Measurements from ENCODE around the gene SIPA1L3. TPM values are rescaled to one million over a fixed set of nuclear protein-coding genes. Genes with fewer than 3 reads are reported as not detected.

SIPA1L3 gene
- total RNA-seq, 4 donors from 2014 or later: 50.0 to 69.8 (median 53.6) TPM

DNA sequence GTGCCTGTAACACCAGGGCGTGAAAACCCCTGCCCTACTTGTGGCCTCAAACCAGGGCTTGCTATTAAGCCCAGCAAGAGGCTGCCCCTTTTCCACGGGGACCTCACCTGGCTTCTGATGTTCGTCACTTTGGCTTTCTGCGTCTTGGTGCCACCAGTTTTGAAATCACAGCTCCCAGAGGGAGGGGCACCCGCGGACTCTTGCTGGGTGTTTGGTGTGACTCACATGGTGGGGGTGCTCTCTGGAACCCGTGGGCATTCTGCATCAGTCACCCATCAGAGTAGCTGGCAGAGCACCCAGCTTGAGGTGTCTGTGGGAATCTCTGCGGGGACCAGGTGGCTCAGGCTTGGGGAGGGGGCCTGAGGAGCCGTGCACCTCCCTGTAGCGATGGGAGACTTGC lies 19.2 kb downstream of the SIPA1L3 start:
- TF ChIP-seq, protein P1, sequence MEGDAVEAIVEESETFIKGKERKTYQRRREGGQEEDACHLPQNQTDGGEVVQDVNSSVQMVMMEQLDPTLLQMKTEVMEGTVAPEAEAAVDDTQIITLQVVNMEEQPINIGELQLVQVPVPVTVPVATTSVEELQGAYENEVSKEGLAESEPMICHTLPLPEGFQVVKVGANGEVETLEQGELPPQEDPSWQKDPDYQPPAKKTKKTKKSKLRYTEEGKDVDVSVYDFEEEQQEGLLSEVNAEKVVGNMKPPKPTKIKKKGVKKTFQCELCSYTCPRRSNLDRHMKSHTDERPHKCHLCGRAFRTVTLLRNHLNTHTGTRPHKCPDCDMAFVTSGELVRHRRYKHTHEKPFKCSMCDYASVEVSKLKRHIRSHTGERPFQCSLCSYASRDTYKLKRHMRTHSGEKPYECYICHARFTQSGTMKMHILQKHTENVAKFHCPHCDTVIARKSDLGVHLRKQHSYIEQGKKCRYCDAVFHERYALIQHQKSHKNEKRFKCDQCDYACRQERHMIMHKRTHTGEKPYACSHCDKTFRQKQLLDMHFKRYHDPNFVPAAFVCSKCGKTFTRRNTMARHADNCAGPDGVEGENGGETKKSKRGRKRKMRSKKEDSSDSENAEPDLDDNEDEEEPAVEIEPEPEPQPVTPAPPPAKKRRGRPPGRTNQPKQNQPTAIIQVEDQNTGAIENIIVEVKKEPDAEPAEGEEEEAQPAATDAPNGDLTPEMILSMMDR (IDR thresholded peaks at IDR 0.05): no peak
- TF ChIP-seq POLR2A (IDR thresholded peaks at IDR 0.05): no peak
- no peak overlapping the region for H3K4me3 ChIP-seq (ENCODE audit: low read depth, poor library complexity, severe bottlenecking)
- intact Hi-C loops (cut with DNase I; ENCODE audit: low total_unique reads): no loop called here
- 82 to 87% methylated on average over 10 of the region's 10 CpGs for WGBS, 2 donors
- no peak for DNase-seq (ENCODE audit: low spot score in 2 of 2)

DNA sequence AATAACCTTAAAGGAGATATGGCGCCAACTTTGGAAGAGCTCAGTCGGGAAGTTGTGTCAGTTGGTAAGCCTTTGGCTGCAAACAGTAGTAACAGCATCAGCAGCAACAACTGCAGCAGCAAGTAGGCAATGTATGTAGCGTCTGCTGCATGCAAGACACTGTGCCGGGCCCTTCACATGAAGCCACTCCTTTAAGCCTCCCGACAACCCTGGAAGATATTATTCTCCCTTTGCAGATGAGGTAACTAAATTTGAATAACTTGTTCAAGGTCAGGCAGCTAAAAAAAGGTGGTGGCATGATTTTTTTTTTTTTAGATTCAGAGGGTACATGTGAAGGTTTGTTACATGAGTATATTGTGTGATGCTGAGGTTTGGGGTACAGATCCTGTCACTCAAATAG lies 19.7 kb downstream of the SIPA1L3 start:
- TF ChIP-seq, protein P1 (IDR thresholded peaks at IDR 0.05): no peak
- TF ChIP-seq POLR2A (IDR thresholded peaks at IDR 0.05): no peak

DNA sequence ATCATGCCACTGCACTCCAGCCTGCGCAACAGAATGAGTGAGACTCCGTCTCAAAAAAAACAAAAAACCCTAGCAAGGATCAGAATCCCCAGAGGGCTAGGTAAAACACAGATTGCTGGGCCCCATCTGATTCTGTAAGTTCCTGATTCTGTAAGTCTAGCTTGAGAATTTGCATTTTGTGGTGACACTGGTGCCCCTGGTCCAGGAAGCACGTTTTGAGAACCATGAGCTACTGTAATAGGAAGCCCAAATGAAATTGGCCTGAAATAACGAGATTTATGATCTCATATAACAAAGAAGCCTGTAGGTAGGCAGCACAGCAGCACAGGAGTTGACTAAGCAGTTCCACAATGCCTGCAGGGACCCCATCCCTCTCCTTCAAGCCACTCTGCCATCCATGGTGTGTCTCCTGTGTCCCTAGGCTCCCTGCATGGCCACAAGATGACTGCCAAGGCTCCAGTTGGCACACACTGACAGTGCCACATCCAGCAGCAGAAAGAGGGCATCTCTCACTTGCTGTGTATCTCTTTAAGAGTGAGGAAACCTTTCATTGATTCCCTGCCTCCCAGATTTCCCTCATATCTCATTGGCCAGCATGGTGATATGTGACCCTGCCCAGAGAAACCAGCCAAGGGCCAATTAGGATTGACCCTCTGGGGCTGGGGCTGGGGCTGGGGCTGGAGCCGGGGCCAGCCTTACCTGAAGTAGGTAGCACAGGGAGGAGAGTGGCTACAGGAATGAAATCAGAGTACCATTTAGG lies 21.7 kb downstream of the SIPA1L3 start:
- intact Hi-C loops (cut with DNase I; ENCODE audit: low total_unique reads): no loop called here

More for the DNA sequence above, 19.7 kb downstream of the SIPA1L3 start:
- intact Hi-C loops (cut with DNase I; ENCODE audit: low total_unique reads): no loop called here
- 74 to 77% methylated on average over 5 of the region's 5 CpGs for WGBS, 2 donors
- DNase-seq (ENCODE audit: low spot score in 2 of 2): no peak
- H3K4me3 ChIP-seq (ENCODE audit: low read depth, poor library complexity, severe bottlenecking): no peak overlapping the region

DNA sequence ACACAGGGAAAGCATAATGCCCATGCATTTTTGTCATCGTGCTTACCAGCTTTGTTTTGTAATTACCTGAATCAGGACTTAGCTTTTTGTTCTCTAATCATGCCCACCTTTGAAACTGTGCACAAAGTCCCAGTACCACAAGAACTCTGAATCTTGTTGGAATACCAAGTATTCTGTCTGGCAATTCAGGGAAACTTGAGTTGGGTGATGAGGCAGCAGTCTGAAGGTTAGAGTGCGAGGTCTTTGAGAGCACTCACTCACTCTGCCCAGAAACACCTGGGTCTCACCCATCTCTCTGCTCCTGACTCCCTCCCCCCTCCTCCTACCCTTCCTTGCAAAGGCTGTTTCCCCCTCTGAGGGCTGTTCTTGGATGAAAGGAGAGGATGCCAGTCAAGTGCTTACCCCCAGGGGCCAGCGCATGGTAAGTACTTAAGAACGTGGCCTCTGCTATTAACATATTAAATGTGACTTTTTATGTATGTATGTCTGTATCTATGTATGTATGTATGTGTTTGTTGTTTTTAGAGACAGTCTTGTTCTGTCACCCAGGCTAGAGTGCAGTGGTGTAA lies 22.4 kb downstream of the SIPA1L3 start:
- 88 to 89% methylated on average over 4 of the region's 4 CpGs for WGBS, 2 donors
- TF ChIP-seq, protein P1 (IDR thresholded peaks at IDR 0.05): no peak
- TF ChIP-seq POLR2A (IDR thresholded peaks at IDR 0.05): no peak
- H3K4me3 ChIP-seq (ENCODE audit: low read depth, poor library complexity, severe bottlenecking): no peak overlapping the region
- no peak for DNase-seq (ENCODE audit: low spot score in 2 of 2)
- intact Hi-C loops (cut with DNase I; ENCODE audit: low total_unique reads): no loop called here

More for the DNA sequence above, 21.7 kb downstream of the SIPA1L3 start:
- no peak overlapping the region for H3K4me3 ChIP-seq (ENCODE audit: low read depth, poor library complexity, severe bottlenecking)
- DNase-seq (ENCODE audit: low spot score in 2 of 2): no peak
- 68 to 74% methylated on average over 5 of the region's 5 CpGs for WGBS, 2 donors
- TF ChIP-seq, protein P1 (IDR thresholded peaks at IDR 0.05): no peak

DNA sequence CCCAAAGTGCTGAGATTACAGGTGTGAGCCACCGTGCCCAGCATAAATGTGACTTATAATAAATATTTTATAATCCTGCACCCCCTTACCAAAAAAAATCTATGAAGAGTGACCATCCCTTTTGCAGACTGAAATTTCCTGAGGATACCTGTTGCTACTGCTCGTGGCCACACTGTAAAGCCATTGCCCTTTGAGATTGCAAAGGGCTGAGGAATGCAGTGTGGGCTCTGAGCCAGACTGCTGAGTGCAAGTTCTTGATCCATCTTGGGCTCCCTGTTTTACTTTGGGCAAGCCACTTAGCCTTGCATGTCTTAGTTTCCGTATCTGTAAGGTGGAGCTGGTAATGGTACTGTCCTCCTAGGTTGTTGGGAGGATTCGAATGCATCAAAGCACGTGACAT lies 23.4 kb downstream of the SIPA1L3 start:
- no peak overlapping the region for H3K4me3 ChIP-seq (ENCODE audit: low read depth, poor library complexity, severe bottlenecking)
- no peak for DNase-seq (ENCODE audit: low spot score in 2 of 2)
- TF ChIP-seq POLR2A (IDR thresholded peaks at IDR 0.05): no peak
- intact Hi-C loops (cut with DNase I; ENCODE audit: low total_unique reads): no loop called here
- WGBS, 2 donors: 91 to 99% methylated on average over 5 of the region's 5 CpGs

DNA sequence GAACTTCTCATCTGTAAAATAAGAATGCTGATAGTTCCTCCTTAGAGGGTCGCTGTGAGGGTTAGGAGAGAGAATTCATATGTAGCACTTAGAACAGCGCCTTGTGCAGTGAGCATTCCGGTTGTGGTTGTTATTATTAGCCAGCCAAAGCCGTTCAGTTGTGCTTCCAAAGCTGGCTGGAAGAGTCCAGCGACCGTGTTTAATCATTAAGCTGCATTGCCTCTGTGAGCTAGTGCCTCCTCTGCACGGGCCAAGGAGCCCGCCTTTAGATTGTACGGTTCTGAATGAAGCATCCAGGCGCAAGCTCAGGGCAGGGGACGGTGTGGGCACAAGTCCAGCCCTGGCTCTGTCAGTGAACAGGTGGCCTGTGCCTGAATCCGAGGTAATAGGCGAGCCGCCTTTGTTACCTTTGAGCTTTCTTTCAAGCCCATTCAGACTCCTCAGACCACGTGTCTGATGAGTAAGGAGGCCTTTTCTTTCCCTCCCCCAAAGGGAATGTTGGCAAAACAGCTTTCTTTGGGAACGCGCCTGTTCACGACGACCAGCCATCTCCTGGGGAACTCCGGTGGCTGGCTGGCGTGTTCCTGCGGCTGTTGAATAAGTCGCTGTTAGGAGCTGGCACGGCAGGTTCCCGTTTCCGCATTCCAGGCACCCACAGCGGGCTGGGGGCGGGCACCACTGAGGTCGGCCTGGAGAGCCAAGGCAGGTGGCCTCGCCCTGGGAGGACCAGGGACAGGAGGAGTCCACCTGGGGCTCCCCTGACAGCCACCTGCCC lies 25.1 kb downstream of the SIPA1L3 start:
- intact Hi-C loops (cut with DNase I; ENCODE audit: low total_unique reads): no loop called here
- H3K4me3 ChIP-seq (ENCODE audit: low read depth, poor library complexity, severe bottlenecking): no peak overlapping the region
- DNase-seq (ENCODE audit: low spot score in 2 of 2): peak; percentile 75 to 92
- TF ChIP-seq, protein P1 (IDR thresholded peaks at IDR 0.05): no peak
- no peak for TF ChIP-seq POLR2A (IDR thresholded peaks at IDR 0.05)
- WGBS, 2 donors: 34 to 36% methylated on average over 30 of the region's 30 CpGs

Measured in lower leg skin (tissue), 4 donors.